ENCODE data around the gene SNTB2.
"Not testable (repeated sequence)": the region's sequence is repeated elsewhere in the genome, so short reads cannot be mapped to it uniquely, and the experiment has no call there.

SNTB2 gene

DNA sequence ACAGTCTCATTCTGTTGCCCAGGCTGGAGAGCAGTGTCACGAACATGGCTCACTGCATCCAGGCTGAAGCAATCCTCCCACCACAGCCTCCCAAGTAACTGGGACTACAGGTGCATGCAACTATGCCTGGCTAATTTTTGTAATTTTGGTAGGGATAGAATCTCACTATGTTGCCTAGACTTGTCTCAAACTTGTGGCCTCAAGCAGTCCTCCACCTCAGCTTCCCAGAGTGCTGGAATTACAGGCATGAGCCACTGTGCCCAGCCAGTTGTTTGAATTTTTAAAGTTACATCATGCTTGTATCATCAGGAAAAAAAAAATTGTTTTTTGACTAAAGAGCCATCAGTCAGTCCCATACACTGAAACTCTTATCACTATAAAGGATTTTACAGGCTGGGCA is 107.1 kb downstream of the SNTB2 start:
- no peak for DNase-seq

DNA sequence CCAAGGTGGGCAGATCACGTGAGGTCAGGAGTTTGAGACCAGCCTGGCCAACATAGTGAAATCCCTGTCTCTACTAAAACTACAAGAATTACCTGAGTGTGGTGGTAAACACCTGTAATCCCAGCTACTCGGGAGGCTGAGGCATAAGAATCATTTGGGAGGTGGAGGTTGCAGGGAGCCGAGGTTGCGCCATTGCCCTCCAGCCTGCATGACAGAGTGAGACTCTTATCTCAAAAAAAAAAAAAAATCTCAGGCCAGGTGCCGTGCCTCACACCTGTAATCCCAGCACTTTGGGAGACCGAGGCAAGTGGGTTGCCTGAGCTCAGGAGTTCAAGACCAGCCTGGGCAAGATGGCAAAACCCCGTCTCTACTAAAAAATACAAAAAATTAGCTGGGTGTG is 109.8 kb downstream of the SNTB2 start:
- not testable (repeated sequence) for DNase-seq

DNA sequence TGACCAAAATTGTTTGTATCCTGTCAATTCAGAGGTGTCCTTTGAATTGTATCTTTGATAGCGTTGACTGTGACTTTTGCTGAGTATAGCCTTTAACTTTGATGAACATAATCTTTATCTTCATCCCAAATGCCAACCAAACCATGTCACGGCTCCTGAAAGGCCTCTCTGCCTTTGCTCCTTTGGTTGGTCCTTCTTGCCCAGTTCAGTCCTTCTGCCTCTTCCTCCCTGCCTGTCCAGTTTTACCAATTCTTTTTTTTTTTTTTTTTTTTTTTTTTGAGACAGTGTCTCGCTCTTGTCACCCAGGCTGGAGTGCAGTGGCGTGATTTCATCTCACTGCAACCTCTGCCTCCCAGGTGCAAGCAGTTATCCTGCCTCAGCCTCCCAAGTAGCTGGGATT is 111.3 kb downstream of the SNTB2 start:
- DNase-seq: no peak

DNA sequence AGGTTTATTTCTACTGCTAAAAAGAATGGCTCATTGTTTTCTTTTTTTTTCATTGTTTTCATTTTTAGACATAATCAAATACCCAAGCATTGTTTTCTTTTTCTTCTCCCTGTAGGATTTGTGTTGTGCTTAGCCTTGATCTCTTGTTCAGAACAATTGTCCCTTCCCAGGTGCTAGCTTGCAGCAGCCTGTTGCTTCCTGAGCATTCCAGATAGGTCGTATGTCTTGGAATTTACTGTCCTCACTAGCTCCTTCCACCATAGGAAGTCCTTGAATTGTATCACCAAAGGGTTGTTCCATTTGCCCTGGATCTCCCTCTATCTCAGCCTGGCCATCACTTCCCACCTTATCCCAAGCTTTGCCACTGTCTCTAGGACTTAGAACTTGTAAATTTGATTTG is 114.2 kb downstream of the SNTB2 start:
- no peak for DNase-seq

DNA sequence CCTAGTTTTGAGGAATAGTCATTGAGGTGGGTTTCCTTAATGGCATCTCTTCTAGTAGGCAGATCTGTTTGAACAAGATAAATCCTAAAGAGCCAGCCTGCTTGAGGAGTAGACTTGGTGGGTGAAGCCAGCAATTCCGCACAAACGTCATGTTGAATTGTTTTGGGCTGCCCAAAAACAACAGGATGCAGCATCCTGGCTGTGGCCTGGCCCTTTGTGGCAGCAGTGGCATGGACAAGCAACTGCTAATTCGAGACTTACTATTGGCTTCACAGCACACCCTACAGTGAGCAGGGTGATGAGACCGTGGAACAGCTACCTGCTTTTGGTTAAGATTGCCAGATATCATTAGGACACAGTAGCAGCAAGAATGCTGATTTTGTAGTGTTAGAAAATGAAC is 114.9 kb downstream of the SNTB2 start:
- no peak for DNase-seq

DNA sequence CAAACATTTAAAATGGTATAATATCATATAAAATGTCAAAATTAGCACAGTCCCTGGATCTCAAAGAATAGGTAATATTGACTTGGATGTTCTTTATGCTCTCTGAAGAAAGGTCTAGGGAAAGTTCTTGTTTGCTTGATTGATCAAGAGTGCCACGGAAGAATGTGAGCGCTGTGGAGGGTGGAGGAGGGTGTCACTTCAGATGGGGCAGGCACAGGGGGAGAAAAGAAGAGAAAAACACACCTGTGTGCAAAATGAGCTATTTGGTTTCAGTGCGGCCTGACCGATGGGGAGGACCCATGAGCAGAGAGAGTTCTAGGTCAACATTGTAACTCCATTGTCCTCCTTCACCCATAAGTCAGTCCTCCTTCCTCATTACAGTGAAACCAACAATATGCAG is 115.3 kb downstream of the SNTB2 start:
- DNase-seq: no peak

DNA sequence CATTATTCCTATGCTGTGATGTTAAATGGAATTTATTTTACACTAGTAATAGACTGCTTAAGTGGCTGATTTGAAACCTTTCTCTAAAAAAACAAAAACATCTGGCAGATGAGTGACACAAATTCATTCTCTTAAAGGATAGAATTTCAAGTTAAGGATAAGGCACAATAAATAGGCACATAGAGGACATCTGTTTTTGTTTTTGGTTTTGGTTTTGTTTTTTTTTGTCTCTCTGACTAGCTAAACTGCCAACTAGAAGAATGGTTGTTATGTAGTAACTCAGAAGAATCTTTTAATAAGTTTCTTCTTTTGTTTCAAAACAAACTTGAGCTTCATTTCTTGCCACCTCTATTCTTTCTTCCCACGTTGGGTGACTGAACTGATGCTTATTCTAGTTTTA is 119.1 kb downstream of the SNTB2 start:
- no peak for DNase-seq

DNA sequence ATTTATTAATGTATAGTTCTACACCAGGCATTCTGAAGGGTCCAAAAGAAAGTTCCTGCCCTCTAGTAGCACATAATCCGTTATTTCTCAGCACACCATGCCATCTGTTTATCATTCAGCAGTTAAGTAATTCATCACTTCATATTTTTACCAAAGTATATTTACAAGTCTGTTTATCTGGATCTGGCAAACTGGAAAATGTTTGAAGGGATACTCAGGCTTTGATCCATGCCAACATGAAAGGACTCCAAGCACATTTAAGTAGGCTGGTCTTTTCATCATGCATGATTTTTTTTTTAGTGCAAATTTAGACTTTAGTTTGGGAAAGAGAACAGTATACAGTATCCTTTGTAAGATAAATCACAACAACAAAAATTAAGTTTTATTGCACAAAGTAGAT is 120.1 kb downstream of the SNTB2 start:
- no peak for DNase-seq

DNA sequence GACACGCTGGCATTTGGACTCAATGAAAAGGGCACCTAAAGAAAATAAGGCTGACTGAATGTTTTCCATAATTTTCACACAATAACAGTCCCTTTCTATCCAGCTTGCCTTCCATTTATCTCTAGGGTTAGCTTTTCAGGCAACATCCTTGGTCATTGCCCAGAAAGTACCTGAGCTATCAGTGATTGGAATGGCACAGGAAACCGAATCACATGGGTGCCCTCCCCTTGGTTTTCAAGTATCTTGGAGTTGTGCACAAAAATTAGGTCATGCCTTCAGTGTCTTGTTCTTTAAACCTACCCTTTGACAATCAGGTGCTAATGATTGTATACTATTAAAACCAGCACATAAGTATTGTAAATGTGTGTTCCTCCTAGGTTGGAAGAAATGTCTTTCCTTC is 120.9 kb downstream of the SNTB2 start:
- DNase-seq: no peak

DNA sequence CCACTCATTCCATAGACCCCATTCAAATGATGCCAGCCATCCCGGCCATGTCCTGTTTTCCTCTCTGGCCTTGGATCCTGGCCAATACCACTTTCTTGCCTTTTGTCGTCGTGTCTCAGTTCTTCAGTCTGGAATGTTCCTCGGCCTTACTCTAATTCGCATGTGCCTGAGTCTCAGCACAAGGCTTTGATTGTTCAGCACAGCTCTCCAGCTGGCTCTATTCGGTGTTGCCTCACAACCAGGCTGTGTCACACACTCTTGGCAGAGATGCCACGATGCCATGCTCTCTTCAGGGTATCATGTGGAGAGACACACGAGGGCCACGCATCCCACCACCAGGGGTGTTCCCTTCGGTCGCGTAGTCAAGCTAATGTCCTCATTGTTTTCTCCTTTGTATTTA is 122.4 kb downstream of the SNTB2 start:
- no peak for DNase-seq

DNA sequence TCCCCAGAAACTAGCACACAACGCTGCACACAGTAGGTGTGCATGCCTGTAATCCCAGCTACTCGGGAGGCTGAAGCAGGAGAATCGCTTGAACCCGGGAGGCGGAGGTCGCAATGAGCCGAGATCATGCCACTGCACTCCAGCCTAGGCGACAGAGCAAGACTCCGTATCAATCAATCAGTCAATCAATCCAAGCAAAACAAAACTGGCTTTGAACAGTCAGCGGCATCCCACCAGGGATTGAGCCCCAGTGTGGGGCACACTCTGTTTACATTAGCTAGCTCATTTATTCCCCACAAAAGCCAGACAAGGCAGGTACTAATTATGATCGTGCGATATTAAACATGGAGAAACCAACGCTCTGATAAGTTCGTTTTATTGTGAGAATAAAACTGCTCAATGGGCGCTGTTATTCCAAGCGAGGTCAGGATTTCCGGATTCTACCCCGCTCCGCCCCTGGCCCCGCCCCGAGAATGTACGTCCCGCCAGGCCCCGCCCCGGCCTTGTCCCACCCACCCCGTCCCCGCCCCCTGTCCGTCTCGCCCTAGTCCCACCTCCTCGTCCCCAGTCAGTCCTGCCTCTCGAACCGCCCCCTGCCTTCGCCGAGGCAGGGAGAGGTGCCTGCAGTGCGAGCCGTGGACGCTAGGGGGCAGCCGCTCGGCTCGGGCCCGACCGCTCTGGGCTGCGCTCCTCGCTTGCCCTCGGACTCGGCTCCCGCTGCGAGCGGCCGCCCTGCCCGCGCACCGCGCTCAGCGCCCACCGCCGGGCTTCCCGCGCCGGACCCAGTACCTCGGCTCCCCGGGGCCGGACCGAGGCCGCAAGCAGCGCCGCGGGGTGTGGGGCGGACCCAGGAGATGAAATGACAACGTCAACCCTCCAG is 123.9 kb downstream of the SNTB2 start, which contains the start of gene VPS4A:
TSS of gene VPS4A (plus strand) at position 698 of the 880 bp plus-strand sequence. CDS start at position 860, 162 bp downstream.
- DNase-seq: peak; percentile 95 to 98 (median 97)

DNA sequence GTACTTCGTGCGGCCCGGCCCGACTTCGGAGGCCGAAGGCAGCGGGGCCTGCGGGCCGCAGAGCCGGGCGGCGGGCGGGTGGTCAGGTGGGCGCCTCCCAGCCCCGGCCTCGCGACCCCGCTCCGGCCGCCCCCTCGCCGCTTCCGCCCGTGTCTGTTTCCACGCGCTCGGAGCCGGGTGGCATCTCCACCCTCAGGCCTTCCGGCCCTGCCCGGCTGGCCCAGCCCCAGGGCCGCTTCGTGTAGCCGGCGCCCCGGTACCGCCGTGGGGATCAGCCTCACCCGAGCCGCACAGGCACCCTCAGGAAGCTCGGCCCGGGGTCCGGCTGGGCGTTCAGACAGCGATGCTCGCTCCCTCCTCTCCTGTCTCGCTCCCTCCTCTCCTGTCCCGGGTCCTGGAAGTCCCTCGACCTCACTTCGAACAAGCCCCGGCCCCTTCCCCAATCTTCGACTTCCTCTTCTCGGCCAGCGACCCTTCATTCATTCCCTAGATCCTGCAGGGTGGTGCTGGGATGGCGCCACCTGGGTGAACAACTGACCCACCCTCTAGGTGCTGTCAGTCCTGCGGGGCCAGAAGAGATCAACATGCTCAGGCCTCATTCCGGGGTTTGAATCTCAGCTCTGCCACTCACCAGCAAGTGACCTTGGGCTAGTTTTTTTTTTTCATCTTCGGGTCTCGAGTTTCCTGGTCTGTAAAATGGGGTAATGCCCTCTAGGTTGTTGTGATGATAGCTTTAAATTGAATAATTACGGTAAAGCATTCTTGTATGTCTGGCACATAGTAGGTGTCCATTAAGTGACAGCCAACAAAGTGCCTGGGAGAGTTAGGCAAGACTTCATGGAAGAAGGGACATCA is 124.8 kb downstream of the SNTB2 start:
- DNase-seq: peak in 2 of 6 experiments; percentile 23 to 30

DNA sequence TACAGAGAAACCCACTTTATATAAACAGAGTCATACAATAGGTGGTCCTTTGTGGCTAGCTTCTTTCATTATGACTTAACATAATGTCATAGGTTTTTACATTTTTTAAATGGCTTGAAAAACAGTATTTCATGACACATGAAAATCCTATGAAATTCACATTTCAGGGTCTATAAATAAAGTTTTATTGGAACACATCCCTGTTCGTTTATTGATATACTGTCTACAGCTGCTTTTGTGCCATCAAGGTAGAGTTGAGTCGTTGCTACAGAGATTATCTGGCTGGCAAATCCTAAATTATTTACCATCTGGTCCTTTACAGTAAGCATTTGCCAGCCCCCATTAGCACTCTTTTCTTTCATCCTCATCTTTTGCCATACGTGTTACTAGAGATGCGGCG is 126.5 kb downstream of the SNTB2 start:
- DNase-seq: no peak

DNA sequence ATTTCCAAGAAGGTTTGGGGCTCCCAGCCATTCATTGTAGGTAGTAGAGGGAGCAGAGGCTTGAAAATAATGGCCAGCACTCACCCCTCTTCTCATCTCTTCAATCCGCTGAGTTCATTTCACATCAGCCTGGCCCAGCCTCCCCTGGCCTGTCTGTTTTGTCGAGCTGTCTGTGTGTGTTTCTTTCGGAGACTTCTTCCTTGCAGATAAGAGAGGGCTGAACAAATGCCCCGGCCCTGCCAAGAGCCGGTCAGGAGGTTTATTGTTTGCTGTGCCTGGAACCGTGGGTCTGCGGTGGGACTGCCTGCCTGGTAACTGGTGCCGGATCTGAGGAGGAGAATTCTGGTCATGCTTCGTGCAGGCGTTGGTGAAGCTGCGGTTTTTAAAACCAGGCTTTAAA is 127.6 kb downstream of the SNTB2 start:
- DNase-seq: no peak

DNA sequence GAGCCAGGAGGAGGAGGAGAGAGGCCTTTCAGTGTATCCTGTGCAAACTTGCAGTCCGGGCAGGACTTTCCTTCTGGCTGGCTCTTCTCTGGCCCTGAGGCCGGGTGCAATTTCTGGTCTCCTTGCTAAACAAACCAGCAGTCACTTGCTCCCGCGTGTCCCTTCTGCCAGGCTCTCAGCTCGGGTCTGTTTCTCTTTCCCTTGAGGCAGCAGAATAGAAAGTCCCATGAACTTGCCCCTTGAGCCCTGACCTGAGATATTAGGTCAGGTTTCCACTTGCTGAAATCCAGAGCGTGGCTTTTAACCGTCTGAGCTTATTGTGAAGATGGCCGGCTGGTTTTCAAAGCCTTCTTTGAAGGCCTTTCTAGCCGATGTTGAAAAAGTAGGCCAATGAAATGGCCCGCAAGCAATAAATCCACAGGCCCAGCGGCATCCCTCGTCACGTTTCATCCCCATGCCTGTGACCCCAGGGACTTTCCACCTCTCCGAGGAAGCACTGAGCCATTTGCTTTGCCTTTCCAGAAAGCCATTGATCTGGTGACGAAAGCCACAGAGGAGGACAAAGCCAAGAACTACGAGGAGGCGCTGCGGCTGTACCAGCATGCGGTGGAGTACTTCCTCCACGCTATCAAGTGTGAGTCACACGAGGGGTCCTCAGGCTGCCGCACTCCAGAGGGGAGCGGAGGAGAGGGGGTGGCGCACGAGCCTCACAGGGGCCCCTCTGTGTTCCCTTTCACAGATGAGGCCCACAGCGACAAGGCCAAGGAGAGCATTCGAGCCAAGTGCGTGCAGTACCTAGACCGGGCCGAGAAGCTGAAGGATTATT is 128.7 kb downstream of the SNTB2 start:
- no peak for DNase-seq

DNA sequence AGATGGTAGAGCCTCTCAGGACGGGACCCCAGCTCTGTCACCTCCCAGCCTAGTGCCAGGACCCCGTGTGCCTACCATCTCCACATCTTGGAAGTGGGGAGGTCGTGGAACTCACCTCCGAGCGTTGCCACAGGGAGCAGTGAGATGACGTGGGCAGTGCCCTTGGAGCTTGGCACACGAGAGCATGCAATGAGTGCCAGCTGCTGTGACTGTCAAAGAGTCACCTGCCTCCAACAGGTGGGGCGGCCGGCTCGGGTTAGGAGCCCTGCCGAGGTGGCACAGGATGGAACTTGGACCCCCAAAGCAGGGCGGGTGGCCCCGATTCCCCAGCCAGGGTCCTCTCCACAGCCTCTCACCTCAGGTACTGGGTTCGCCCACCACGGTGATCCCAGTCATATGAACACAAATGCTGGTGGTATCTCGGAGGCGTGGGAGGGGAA is 129.7 kb downstream of the SNTB2 start:
- DNase-seq: no peak

DNA sequence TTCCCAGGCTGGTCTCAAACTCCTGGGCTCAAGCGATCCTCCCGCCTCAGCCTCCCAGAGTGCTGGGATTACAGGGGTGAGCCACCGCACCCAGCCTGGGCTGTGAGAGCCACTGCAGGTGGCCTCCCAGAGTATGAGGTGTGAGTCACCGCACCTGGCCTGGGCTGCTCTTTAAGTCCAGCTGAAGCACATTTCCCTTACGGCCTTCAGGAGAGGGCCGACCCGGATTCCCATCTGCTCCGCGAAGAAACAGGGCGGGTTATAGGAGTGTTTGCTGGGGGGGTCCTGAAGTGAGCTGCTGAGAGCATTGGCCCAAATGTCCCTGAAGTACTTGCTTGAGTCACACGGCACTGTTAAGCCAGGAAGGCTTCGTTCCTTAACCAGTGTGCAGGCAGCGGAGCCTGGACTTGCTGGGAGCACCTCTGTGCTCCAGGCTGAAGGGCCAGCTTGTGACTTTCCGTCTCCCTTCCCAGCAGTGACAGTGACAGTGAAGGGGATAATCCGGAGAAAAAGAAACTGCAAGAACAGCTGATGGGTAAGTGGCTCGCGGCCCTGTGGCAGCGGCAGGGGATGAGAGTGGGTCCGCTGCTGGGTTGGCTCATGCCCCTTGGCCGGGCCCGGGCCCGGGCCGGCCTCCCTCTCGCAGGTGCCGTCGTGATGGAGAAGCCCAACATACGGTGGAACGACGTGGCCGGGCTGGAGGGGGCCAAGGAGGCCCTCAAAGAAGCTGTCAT is 131.4 kb downstream of the SNTB2 start:
- no peak for DNase-seq

DNA sequence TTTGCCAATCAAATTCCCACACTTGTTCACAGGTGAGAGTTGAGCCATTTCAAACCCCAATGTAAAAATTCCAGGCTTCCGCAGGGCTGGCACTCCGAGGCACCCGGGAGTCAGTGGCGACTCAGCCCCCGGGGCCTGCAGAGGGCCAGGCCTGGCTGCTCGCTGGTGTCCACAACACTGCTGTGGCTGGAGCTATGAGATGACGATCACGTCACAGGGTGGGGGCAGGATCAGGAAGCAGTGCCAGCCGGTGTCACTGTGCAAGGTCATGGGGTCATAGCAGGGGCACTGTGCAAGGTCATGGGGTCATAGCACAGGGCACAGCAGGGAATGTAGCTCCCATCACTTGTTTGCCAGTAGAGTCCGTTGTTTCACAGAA is 131.9 kb downstream of the SNTB2 start:
- DNase-seq: no peak

DNA sequence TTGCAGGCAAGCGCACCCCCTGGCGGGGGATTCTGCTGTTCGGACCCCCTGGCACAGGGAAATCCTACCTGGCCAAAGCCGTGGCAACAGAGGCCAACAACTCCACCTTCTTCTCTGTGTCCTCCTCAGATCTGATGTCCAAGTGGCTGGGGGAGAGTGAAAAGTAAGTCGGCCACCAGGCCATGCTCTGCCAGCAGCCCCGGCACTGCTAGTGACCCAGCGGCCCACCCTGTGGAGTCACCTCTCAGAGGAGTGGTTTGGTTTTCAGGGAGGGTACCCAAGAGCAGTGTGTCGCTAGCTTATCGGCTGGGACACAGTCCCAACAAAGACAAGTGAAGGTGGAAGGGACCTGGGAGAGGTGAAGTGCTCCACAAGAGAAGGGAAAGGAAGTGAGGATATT is 132.4 kb downstream of the SNTB2 start:
- no peak for DNase-seq

DNA sequence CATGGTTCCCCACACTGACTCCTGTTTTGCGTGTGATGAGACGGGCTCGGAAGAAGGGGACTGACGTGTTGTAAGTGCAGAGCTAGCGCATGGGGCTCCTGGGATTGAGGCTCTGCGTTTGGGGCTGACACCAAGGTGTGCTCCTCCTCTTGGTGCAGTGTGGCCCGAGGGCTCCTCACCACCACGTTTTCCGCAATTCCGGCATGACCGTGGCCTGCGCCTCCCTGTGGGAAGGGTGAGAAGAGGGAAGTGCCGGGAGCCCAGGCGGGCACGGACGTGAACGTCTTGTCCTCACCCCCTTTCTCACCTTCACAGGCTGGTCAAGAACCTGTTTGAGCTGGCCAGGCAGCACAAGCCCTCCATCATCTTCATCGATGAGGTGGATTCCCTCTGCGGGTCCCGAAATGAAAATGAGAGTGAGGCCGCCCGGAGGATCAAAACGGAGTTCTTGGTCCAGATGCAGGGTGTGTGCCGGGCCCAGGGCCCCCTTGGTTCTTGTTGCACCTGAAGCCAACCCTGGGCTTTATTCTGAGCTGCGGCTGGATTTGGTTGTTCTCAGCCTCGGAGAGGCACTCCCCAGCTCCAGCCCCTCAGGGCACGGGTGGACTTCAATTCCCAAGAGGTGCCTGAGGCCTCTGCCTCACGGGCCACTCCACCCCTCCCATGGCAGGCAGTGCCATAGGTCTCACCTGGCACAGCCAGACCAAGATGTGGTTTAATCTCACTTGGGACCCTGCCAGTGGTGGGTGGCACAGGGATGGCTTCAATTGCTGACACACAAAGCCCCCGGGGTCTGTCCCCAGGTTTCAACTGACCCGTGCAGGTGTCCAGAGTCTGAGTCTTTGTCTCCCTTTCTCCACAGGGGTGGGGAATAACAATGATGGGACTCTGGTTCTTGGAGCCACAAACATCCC is 133.1 kb downstream of the SNTB2 start:
- DNase-seq: no peak

DNA sequence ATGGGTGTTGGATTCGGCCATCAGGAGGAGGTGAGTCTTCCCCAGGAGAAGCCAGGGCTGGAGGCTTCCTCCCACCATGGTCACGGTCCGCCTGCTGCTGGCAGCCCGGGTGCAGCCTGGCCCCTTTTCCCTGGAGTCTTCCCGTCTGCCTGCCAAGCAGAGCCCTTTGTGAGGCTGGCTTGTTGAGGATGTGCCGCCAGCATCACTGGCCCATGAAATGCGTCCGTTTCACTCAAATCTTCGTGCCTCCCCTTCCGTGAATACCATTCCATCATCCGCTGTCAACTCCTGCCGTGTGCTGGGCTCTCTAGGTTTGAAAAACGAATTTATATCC is 133.7 kb downstream of the SNTB2 start:
- DNase-seq: no peak
